GM18519 (cell line): ENCODE results near the gene COL9A2.

Experiments
- ATAC-seq: cut with Tn5 transposase; IDR thresholded peaks from one replicate; pipeline ENCODE4 v1.9.1; 2021; ENCODE audit warnings: mild to moderate bottlenecking, moderate library complexity; ENCODE audit not compliant: unreplicated experiment, low FRiP score

Gene COL9A2

DNA sequence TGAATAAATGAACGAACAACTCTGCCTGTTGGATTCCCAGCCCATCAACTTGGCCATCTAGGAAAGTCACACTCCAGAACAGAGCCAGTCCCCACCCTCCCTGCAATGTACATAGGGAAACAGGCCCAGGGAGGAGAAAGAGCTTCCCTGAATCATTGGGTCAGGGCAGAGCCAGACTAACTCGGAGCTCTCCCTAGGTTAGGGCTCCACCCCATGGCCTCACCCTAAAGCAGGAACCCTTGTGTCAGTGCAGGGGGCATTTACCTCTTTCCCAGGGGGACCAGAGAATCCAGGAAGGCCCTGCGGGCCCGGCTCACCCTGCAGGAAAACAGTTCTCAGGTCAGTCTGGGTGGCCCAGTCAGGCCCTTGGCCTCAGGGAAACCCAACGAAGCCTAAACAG is 11.6 kb downstream of the COL9A2 start:
- no peak for ATAC-seq

DNA sequence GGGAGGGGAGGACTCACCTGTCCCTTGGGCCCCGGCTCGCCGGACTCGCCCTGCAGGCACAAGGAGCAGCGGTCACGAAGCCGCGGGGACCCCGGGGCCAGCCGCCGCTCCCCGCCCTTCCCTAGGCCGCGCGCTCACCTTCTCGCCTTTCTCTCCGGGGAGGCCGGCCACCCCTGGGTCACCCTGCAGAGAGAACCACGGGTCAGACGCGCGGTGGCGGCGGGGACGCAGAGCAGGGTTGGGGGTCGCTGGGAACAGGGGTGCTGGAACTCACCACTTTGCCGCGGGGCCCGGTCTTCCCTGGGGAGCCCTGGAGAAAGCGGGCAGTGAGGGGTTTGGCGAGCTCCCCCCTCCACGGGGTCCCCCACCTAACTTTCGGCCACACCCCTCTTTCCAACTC is 13.3 kb downstream of the COL9A2 start:
- ATAC-seq, result no peak

DNA sequence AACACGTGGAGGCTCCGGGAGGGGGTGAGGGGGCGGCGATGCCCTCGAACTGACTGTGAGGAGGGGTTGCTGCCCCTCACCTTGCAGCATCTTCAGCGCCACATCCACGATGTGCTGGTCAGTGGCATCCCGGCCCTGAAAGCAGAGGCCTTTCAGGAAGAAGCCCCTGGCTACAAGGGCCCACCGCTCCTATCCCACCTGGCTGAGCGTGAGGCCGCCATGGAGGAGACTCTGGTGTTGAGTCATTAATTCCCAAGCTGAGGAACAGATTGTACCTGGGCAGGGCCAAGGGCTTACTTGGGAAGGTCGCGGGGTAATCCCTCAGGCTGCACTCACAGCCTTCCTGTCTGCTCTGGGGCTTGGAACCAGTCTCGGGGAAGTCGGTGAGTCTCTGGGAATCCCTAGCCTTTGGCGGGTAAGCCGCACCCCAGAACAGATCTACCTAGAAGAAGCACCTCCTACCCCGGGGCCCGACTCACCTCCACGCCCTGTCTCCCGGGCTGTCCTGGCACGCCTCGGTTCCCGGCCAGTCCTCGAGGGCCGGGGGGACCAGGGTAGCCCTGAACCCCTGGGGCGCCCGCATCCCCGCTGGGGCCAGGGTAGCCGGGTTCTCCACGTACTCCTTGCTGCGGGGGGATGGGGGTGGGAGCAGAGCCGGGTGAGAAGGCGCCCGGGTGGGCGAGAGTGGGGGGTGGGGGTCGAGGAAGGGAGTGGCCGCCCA is 13.9 kb downstream of the COL9A2 start:
- ATAC-seq, result no peak

DNA sequence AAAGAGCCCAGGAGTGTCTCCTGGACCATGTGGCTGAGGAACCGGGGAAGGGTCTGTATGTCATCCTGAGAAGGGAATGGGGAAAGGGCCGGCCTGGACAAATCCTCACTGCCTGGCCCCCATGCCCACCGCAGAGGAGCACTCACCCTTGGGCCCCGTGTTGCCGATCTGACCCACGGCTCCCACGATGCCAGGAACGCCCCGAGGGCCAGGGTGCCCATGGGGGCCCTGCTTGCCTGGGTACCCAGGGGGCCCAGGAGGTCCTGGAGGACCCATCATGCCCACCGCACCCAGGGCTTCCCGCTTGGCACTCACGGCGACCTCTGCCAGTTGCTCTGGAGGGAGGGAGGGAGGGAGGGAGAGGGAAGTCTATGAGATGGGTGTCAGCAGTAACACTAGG is 14.6 kb downstream of the COL9A2 start:
- ATAC-seq, result no peak

GRCh38 chr1:40301541-40302299 is 15.4 kb downstream of the COL9A2 start:
- no peak for ATAC-seq

GRCh38 chr1:40301066-40301465 is 16.0 kb downstream of the COL9A2 start:
- no peak for ATAC-seq

DNA sequence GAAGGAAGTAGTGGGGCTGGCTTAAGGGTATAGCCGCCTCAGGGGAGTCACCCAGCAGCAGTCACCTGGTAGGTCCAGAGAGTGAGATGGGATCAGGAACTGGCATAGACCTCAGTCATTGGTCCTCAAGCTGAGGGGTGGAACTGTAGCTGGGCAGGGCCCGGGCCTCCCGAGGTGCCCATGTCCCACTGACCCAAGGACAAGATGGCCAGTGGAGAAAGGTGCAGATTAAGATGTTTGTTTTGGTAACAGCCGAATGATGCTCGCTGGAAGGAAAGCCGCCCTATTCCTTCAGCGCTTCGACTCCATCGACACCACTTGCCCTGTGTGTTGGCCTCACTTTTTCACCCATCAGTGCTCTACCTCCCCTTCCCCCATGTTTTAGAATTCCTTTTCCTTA is 16.4 kb downstream of the COL9A2 start:
- no peak for ATAC-seq

DNA sequence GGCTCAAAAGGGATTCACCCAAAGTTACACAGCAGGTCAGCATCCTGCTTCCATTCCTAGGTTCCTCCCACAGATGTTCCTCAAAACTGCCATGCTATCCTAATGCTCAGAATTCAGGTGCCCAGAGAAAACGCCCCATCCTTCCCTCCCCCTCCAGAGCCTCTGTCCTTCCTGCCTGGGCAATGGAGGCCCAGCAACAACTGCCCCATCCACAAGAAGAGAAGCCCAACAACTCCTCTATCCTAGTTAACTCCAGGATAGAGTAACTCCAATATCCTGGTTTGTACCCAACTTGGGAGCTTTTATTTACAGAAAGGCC is 16.9 kb downstream of the COL9A2 start:
- no peak for ATAC-seq

DNA sequence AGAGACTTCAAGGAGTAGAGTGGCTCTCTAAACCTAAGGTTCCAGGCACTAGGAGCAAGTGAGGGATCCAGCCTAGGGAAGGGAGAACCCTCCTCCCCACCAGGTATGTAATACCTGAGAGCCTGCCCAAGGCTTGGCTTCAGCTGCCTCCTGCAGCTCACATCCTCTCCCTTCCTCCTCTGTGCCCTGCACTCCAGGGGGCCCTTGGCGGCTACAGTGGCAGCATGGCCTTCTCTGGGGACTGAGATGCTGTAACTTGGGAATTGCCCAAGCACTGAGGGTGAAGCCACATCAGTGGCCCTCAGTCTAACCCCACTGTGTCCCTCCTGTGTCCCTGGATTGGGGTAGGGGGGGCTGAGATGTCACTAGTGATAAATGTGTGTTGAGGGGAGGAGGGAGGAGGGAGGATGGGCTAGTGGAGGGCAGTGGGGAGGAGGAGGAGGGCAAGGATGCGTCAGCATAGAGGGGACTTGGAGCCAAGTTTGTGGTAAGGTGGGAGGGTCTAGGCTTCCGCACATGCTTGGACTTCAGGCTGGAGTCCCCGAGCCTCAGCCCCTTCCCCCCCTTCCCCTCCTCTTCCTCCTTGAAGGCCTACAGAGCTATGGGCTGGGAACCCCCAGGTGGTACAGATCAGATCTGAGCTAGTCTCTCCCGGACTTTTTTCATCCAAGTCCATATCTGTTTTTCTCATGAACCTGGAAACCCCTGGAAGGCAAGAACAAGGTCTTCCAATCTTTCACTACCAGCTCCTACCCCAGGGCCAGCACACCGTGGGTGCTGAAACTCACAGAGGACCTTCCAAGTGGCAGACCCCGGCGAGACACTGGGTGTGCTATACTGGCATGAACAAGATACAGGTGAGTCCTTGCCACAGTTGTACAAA is 17.5 kb downstream of the COL9A2 start:
- no peak for ATAC-seq

DNA sequence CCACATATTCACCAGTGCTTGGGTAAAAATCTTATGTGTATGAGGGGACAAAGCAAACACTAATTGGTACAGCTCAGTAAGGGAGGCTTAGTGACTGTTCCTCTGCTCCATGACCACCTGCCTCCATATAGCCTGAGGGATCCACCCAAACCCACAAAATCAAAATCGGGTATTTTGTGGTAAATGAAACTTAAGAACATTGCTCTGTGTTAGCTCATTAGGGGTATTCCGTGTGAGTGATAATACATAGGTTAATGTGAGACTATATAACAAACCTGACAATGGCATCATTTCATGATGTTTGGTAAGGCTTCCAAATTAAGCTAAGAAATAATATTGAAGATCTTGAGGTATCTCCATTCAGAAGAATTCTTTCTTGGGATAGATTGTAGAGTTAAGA is 25.8 kb downstream of the COL9A2 start:
- ATAC-seq, result no peak

GRCh38 chr1:40281853-40282252 is 35.2 kb downstream of the COL9A2 start:
- no peak for ATAC-seq

GRCh38 chr1:40276122-40276521 is 41.0 kb downstream of the COL9A2 start:
- no peak for ATAC-seq

- ATAC-seq, result no peak
These were observed 42.8 kb downstream of the COL9A2 start for GRCh38 chr1:40274331-40274730.

DNA sequence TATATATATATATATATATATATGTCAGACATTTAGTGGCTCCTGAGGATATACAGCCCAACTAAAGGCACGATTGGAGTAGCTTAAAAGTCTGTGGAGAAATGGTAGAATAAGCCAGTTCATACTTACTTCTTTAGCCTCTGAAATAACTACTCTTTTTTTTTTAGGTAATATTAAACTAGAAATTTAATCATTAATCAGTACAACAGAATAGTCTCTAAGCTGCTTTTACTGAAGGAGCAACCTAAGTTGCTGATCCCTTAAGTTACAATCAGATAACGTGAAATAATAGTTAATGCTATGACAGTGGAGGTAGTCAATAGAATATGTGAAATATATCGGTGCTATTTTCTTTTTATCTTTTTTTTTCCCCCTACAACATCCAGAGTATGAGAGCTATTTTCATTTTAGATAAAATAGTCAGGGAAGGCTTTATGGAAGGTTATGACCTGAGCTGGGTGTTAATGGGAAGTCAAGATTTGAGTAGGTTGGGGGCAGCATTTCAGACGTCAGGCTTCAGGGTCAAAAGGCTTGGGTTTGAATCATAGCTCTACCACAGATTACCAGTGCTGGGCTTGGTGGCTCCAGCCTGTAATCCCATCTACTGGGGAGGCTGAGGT is 43.4 kb downstream of the COL9A2 start:
- no peak for ATAC-seq

DNA sequence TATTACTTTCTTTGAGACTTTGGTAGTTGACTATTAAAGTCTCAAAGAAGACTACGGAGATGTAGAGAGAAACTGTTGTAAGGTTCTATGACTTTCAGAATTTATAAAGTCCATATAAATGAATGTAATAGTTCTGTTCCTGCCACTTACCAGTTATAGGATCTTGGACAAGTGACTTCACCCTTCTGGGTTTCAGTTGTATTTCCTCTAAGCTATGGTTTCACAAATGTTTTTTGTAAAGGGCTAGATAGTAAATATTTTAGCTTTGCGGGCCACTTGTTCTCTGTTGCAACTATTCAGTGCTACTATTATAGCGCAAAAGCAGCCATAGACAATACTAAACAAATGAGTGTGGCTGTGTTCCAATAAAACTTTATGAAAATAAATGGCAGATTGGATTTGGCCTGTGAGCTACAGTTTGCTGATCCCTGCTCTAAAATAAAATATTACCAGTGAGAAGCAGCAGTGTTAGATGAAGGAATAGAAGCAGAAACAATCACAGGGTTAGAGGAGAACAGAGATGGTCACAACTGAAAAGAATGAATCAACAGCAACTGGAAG is 44.4 kb downstream of the COL9A2 start:
- ATAC-seq, result no peak

GRCh38 chr1:40270152-40270834 is 46.8 kb downstream of the COL9A2 start:
- no peak for ATAC-seq

DNA sequence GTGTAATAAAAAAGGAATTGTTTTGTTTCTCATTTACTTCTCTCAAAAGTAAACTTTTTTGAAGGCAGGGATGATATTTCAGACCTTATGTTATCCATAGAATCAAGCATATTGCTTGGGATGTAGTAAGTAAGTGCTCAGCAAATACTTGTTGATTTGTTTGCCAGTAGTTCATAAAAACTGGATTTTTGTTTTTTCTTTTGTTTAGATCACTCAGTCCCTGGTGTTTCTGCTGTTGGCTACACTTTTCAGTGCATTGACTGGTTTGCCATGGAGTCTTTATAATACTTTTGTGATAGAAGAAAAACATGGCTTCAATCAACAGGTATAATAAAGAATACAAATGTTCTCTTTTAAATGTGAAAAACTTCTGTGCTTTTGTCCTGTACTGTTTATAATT is 48.9 kb downstream of the COL9A2 start:
- ATAC-seq, result no peak

DNA sequence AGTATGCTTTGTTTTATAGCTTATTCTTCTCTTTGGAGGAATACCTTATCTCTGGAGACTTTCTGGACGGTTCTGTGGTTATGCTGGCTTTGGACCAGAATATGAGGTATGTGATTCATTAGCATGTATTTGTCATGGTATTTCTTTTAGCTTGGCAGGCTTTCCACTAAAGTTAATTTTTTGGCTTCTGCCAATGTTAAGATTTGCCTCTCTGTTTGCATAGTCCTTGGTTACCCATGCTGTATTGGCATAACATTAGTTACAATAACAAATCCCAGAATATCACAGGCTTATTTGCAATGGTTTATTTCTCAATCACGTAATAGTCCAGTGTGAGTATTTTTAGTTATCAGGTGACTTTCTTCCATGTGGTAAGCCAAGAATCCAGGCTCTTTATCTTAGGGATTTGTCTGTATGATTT is 49.3 kb downstream of the COL9A2 start:
- no peak for ATAC-seq

- ATAC-seq, result no peak
These were observed 50.1 kb downstream of the COL9A2 start for GRCh38 chr1:40266786-40267535.
